Measurements from ENCODE around the gene BLNK. TPM values are rescaled to one million over a fixed set of nuclear protein-coding genes. Genes with fewer than 3 reads are reported as not detected.
A peak's percentile ranks its signal among the peaks of the same experiment; 100 is the strongest.

BLNK gene
- total and polyA plus RNA-seq, 7 experiments from 2014 or later, result 0.17 to 6.5 (median 0.55) TPM; not detected in 1

DNA sequence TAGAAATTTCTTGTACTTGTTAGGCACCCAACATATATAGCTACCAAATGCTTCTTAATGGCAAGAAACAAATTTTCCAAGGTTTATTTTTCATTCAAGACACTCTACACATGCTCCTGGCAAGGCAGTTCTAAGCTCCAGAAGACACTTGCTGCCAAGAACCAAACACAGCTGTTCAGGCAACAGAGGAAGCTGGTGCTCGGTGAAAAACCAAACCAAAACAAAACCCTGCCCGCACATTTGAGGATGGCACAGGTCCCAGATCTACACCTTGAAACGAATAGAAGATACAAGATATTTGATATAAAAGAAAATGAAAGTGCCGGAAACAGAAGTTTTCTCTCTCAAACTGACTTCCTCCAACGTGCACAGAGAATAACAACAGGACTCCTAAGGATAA lies 28.0 kb upstream of the BLNK start:
- POLR2A ChIA-PET, result interaction anchor here (0.6 to 1.4 kb wide), 6 partner anchors 15 to 460 kb away, joined by 3 to 6 read pairs (median 3); partner anchors contain the start of gene ZNF518A
- H3K4me3 ChIP-seq (ENCODE audit: low read length), result no peak overlapping the region
- no peaks in the 10 kb centered on the region for H3K9me3 ChIP-seq (ENCODE audit: control insufficient read depth in 2 of 3, low read length in 3 of 3)
- intact Hi-C loops (cut with micrococcal nuclease), result loop anchor here (2.0 to 10.0 kb wide), 3 partner anchors 33 to 605 kb away; partner anchors contain the start of genes CCNJ (in 1 of the 2) and TCTN3 (in 1 of the 2)
- H3K27me3 ChIP-seq (ENCODE audit: control insufficient read depth in 2 of 2, insufficient read depth in 2 of 2, low read length in 2 of 2), result no peaks in the 10 kb centered on the region
- H3K36me3 Mint-ChIP-seq, result peaks cover 0 to 11% (median 0%) of the 10 kb centered on the region in 5 donors
- peaks cover 0 to 14% (median 0%) of the 10 kb centered on the region in 11 donors for H3K9me3 Mint-ChIP-seq
- peak overlapping the region; percentile 60 for H3K27ac ChIP-seq (ENCODE audit: low read depth, low read length)
- peak in 7 of 9 donors; percentile 24 to 82 (median 74) for DNase-seq
- H3K4me1 Mint-ChIP-seq, result peaks cover 16 to 99% (median 88%) of the 10 kb centered on the region in 7 donors
- ATAC-seq, result peak; percentile 87
- CTCF ChIA-PET, result interaction anchor here (1.1 to 2.1 kb wide), 4 partner anchors 9 to 606 kb away, joined by 3 to 9 read pairs (median 6); partner anchors contain the start of gene TCTN3
- peak overlapping the region; percentile 46 to 83 (median 74) for H3K4me3 Mint-ChIP-seq
- H3K36me3 ChIP-seq (ENCODE audit: control insufficient read depth in 2 of 3, insufficient read depth in 3 of 3, low read length in 3 of 3), result no peaks in the 10 kb centered on the region
- H3K27ac Mint-ChIP-seq, result peak overlapping the region in 8 of 9 donors; percentile 91 to 99 (median 96)
- peaks cover 0 to 61% of the 10 kb centered on the region in 2 donors for H3K4me1 ChIP-seq (ENCODE audit: control insufficient read depth in 2 of 2, insufficient read depth in 2 of 2, low read length in 2 of 2)
- H3K27me3 Mint-ChIP-seq, result peaks cover 0 to 9% (median 3%) of the 10 kb centered on the region in 5 donors

DNA sequence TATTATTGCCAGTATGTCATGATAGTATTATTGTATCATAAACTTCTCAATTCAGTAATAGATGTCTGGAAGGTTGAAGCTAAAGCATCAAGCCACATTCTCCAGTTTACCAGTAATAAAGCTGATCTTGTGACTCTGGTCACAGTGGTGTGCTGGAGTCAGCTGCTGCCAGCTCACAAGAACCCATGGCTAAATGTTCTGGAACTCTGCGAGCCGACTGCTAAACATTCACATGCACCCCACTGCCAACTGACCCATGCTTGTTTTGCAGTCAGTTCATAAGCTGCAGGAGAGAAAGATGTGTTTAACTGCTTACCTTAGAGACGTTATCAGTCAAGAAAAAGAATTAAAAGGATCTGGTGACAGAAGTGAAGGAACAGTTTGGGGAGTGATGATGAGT lies 27.0 kb upstream of the BLNK start:
- H3K4me1 ChIP-seq (ENCODE audit: control insufficient read depth in 2 of 2, insufficient read depth in 2 of 2, low read length in 2 of 2), result peaks cover 0 to 61% of the 10 kb centered on the region in 2 donors
- intact Hi-C loops (cut with micrococcal nuclease), result loop anchor here (2.0 to 10.0 kb wide), 3 partner anchors 34 to 604 kb away; partner anchors contain the start of genes CCNJ (in 1 of the 2) and TCTN3 (in 1 of the 2)
- no peaks in the 10 kb centered on the region for H3K36me3 ChIP-seq (ENCODE audit: control insufficient read depth in 2 of 3, insufficient read depth in 3 of 3, low read length in 3 of 3)
- H3K9me3 ChIP-seq (ENCODE audit: control insufficient read depth in 2 of 3, low read length in 3 of 3), result no peaks in the 10 kb centered on the region
- H3K9me3 Mint-ChIP-seq, result peaks cover 0 to 14% (median 0%) of the 10 kb centered on the region in 11 donors
- peak overlapping the region; percentile 60 for H3K27ac ChIP-seq (ENCODE audit: low read depth, low read length)
- peak overlapping the region in 8 of 9 donors; percentile 91 to 99 (median 96) for H3K27ac Mint-ChIP-seq
- POLR2A ChIA-PET, result interaction anchor here (1.0 kb wide), 1 partner anchor 605 kb away, joined by 3 read pairs; the partner anchor contains the start of gene TCTN3
- CTCF ChIA-PET, result interaction anchor here (1.5 to 2.1 kb wide), 3 partner anchors 36 to 605 kb away, joined by 3 to 9 read pairs (median 6); partner anchors contain the start of gene TCTN3
- peak overlapping the region in 9 of 10 donors; percentile 55 to 83 (median 74) for H3K4me3 Mint-ChIP-seq
- H3K4me3 ChIP-seq (ENCODE audit: low read length), result no peak overlapping the region
- peaks cover 0 to 2% (median 0%) of the 10 kb centered on the region in 5 donors for H3K27me3 Mint-ChIP-seq
- H3K4me1 Mint-ChIP-seq, result peaks cover 16 to 97% (median 82%) of the 10 kb centered on the region in 7 donors
- H3K27me3 ChIP-seq (ENCODE audit: control insufficient read depth in 2 of 2, insufficient read depth in 2 of 2, low read length in 2 of 2), result no peaks in the 10 kb centered on the region
- DNase-seq (no peak), ATAC-seq (no peak)
- H3K36me3 Mint-ChIP-seq, result peaks cover 0 to 5% (median 0%) of the 10 kb centered on the region in 5 donors

DNA sequence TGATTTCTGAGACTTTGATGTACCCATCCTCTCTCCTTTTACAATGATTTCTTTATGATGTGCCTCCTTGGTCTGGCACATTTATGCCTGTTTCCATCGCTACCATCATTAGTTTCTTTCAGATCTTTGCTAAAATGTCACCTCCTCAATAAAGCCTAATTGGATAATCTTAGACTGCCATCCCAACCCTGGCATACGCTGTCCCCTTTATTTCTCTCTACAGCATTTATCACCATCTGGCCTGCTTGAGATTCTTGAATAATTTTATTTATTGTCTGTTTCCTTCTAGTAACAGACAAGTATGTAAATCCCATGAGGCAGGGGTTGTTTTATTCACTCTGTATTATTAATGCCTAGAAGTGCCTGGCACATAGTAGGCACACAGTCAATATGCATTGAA lies 26.1 kb upstream of the BLNK start:
- Mint-ChIP-seq H3K4me1 (peaks cover 16 to 92% (median 79%) of the 10 kb centered on the region in 7 donors), H3K4me3 (peak overlapping the region in 4 of 10 donors; percentile 20 to 80 (median 72))
- intact Hi-C loops (cut with micrococcal nuclease), result loop anchor here (10.0 kb wide), 2 partner anchors 253 to 603 kb away; partner anchors contain the start of genes CCNJ (in 1 of the 2) and TCTN3 (in 1 of the 2)

DNA sequence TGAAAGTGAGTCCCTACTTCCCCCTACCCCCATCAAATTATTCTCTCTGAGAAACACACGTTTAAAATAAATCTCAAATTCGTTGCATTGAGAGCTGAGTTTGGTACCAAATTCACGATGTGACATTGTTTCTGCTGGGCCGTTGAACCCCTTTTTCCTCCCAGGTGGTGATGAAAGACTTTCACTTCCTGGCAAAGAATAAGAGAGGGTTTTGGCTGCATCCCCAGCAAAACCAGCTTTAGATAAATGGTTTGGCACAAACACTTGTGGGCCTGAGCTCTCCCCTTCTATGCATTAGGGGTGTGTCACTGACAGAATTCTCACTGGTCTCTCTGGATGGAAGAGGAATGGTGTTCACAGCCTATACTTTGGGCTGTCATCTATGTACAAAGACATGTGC lies 24.1 kb upstream of the BLNK start:
- Histone ChIP-seq H3K4me3 (ENCODE audit: low read length) (no peak overlapping the region), H3K9me3 (ENCODE audit: control insufficient read depth in 2 of 3, low read length in 3 of 3) (no peaks in the 10 kb centered on the region), H3K36me3 (ENCODE audit: control insufficient read depth in 2 of 3, insufficient read depth in 3 of 3, low read length in 3 of 3) (no peaks in the 10 kb centered on the region), H3K27me3 (ENCODE audit: control insufficient read depth in 2 of 2, insufficient read depth in 2 of 2, low read length in 2 of 2) (no peaks in the 10 kb centered on the region), H3K27ac (ENCODE audit: low read depth, low read length) (no peak overlapping the region), H3K4me1 (ENCODE audit: control insufficient read depth in 2 of 2, insufficient read depth in 2 of 2, low read length in 2 of 2) (peaks cover 0 to 46% of the 10 kb centered on the region in 2 donors)
- intact Hi-C loops (cut with micrococcal nuclease), result loop anchor here (10.0 kb wide), 2 partner anchors 251 to 601 kb away; partner anchors contain the start of genes CCNJ (in 1 of the 2) and TCTN3 (in 1 of the 2)
- peak overlapping the region in 8 of 10 donors; percentile 4 to 65 (median 35) for H3K4me3 Mint-ChIP-seq
- peak overlapping the region in 8 of 9 donors; percentile 57 to 99 (median 84) for H3K27ac Mint-ChIP-seq
- POLR2A ChIA-PET, result interaction anchor here (0.8 kb wide), 1 partner anchor 252 kb away, joined by 4 read pairs; the partner anchor contains the start of gene CCNJ
- peaks cover 0 to 7% (median 0%) of the 10 kb centered on the region in 5 donors for H3K36me3 Mint-ChIP-seq
- DNase-seq (no peak), ATAC-seq (no peak)
- peaks cover 0 to 3% (median 0%) of the 10 kb centered on the region in 5 donors for H3K27me3 Mint-ChIP-seq
- H3K9me3 Mint-ChIP-seq, result peaks cover 0 to 8% (median 0%) of the 10 kb centered on the region in 11 donors
- peaks cover 16 to 72% (median 62%) of the 10 kb centered on the region in 7 donors for H3K4me1 Mint-ChIP-seq
- CTCF ChIA-PET, result interaction anchor here (1.1 to 7.5 kb wide), 5 partner anchors 40 to 602 kb away, joined by 3 to 119 read pairs (median 5); partner anchors contain the start of gene TCTN3

More for the DNA sequence above, 26.1 kb upstream of the BLNK start:
- Mint-ChIP-seq H3K36me3 (peaks cover 0 to 4% (median 0%) of the 10 kb centered on the region in 5 donors), H3K27ac (peak overlapping the region in 8 of 9 donors; percentile 43 to 99 (median 96)), H3K27me3 (no peaks in the 10 kb centered on the region), H3K9me3 (peaks cover 0 to 14% (median 0%) of the 10 kb centered on the region in 11 donors)
- H3K27me3 ChIP-seq (ENCODE audit: control insufficient read depth in 2 of 2, insufficient read depth in 2 of 2, low read length in 2 of 2), result no peaks in the 10 kb centered on the region
- no peaks in the 10 kb centered on the region for H3K36me3 ChIP-seq (ENCODE audit: control insufficient read depth in 2 of 3, insufficient read depth in 3 of 3, low read length in 3 of 3)
- H3K27ac ChIP-seq (ENCODE audit: low read depth, low read length), result peak overlapping the region; percentile 60
- ChIA-PET CTCF (no interaction called here), POLR2A (no interaction called here)
- peaks cover 0 to 58% of the 10 kb centered on the region in 2 donors for H3K4me1 ChIP-seq (ENCODE audit: control insufficient read depth in 2 of 2, insufficient read depth in 2 of 2, low read length in 2 of 2)
- no peaks in the 10 kb centered on the region for H3K9me3 ChIP-seq (ENCODE audit: control insufficient read depth in 2 of 3, low read length in 3 of 3)
- H3K4me3 ChIP-seq (ENCODE audit: low read length), result no peak overlapping the region
- ATAC-seq (no peak), DNase-seq (no peak)

DNA sequence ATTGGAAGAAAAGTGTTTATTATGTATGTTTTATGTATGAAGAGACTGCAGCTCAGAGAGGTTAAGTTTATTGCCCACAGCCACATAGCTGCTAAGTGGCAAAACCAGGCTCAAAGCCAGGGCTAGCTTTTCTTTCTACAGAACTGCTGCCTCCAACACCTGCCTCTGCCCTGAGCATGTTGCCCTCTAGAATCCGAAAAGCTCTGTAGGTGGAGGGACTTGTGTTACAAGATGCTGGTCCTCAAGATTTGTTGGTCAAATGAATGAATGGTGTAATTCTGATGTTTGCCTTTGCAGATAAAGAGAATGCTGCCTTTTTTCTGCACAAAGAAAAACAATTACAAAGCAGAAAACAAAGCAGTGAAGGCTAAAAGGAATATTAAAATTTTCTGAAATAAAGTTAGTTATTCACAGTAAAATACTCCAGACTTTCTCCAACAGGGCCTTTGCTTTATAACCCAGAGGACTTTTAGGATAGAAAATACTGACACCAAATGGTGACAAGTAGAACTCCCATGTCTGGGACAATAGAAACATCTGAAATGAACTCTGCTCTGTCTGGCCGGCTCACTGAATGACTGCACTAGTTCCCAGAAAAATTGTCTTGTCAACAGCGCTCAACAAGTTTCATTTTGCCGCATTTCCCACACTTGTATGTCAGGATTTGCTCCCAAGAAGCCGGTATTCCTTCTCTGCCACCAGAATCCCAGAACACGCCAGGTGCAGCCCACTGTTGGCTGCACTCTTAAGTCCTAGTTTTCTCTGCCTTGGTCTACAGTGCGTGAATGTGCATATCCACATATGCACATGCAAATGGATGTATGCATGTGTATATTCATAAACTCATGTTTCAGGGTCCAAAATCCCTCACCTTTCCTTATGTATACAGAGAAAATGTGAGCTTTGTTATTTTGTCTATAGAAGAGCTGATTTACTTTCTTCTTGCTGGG lies 21.9 kb upstream of the BLNK start:
- peaks cover 0 to 4% (median 0%) of the 10 kb centered on the region in 11 donors for H3K9me3 Mint-ChIP-seq
- CTCF ChIA-PET, result interaction anchor here (0.6 to 7.5 kb wide), 11 partner anchors 9 to 601 kb away, joined by 3 to 119 read pairs (median 4); no protein-coding TSS in a partner anchor
- POLR2A ChIA-PET, result interaction anchor here (0.8 kb wide), 1 partner anchor 163 kb away, joined by 3 read pairs; the partner anchor contains the start of gene ZNF518A
- H3K27ac Mint-ChIP-seq, result peak overlapping the region in 5 of 9 donors; percentile 9 to 89 (median 42)
- H3K4me3 Mint-ChIP-seq, result peak overlapping the region in 1 of 10 donors; percentile 2
- peaks cover 0 to 3% (median 0%) of the 10 kb centered on the region in 5 donors for H3K27me3 Mint-ChIP-seq
- Histone ChIP-seq H3K27me3 (ENCODE audit: control insufficient read depth in 2 of 2, insufficient read depth in 2 of 2, low read length in 2 of 2) (no peaks in the 10 kb centered on the region), H3K4me1 (ENCODE audit: control insufficient read depth in 2 of 2, insufficient read depth in 2 of 2, low read length in 2 of 2) (peaks cover 0 to 25% of the 10 kb centered on the region in 2 donors), H3K9me3 (ENCODE audit: control insufficient read depth in 2 of 3, low read length in 3 of 3) (no peaks in the 10 kb centered on the region), H3K27ac (ENCODE audit: low read depth, low read length) (no peak overlapping the region), H3K4me3 (ENCODE audit: low read length) (no peak overlapping the region), H3K36me3 (ENCODE audit: control insufficient read depth in 2 of 3, insufficient read depth in 3 of 3, low read length in 3 of 3) (no peaks in the 10 kb centered on the region)
- ATAC-seq (peak; percentile 70), DNase-seq (peak in 6 of 9 donors; percentile 11 to 54 (median 44))
- H3K4me1 Mint-ChIP-seq, result peaks cover 8 to 54% (median 43%) of the 10 kb centered on the region in 7 donors
- intact Hi-C loops (cut with micrococcal nuclease), result loop anchor here (1.0 to 10.0 kb wide), 6 partner anchors 64 to 600 kb away; partner anchors contain the start of genes TCTN3 (in 2 of the 2), CCNJ (in 1 of the 2) and ZNF518A (in 1 of the 2)
- peaks cover 0 to 8% (median 0%) of the 10 kb centered on the region in 5 donors for H3K36me3 Mint-ChIP-seq
